8988T (cell line): ENCODE data around the gene ETFDH.
A peak's percentile ranks its signal among the peaks of the same experiment; 100 is the strongest.
"Not testable (repeated sequence)": the region's sequence is repeated elsewhere in the genome, so short reads cannot be mapped to it uniquely, and the experiment has no call there.

ENCODE experiments used
- DNase-seq: peaks from one replicate; pipeline ENCODE4 v3.0.0; 2011

The ETFDH gene

DNA sequence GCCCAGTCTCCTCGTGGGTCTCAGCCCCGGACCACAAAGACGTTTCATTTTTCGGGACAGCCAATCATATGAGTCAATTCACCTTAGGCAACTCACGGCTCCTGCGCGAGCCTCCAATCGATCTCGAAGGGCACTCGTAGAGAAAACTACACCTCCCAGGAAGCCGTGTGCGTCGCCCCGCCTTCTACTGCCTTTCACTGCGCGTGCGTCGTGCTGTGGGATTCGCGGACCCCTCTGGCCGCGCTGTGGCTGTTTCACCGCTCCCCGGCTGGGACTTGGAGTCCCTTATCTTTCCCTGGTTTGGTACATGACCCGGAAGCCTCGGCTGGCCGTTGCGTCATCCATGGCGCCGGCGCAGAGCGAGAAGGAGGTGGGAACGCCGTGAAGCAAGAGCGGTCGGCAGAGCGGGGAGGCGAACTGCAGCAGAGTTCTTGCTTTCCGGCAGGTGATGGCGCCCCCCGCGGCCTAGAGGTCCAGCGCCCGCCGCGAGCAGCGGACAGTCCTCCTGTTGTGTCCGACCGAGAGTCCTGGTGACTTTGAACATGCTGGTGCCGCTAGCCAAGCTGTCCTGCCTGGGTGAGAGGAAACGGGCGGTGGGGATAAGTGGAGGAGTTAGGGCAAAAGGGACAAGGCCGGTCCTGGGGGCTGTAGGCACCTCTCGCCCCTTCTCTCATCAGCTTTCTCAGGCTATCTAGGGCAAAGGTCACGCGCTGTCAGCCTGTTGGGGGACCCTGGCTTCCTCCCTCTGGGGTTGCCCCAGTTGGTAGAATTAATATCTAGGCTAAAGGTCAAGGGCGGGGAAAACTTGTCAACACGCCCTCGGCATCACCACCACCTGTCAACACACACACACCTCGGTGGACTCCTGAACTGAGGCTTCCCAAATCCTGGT, at the start of gene ETFDH:
ETFDH (plus strand) TSS at position 382 of the 892 bp plus-strand sequence; CDS start at position 543, 161 bp downstream.
- peak; percentile 65 for DNase-seq

DNA sequence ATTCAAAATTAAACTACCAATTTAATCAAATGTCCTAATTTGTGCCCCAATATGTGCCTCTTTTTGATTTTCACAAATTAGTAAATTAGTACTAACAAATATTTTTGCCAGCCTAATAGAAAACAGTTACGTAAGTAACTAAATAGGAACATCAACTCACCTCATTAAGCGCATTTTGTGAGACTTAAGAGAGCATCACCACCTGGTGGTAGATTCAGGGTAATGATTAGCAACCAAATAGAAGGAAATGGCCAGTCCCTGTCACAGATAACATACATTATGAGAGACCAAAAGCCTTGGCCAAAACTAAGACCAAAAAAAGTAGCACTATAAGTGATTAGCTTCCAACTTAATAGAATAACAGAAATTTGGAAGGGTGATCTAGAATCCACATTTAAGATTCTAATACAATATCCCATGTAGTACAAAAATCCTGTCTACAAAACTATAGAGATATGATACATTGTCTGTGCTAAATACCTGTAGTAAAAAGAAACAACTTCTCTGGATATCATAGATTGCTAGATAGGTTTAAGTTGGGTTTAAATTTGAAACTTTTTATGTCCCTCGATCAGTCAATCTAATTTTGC, 47.1 kb upstream of the ETFDH start:
- no peak for DNase-seq

DNA sequence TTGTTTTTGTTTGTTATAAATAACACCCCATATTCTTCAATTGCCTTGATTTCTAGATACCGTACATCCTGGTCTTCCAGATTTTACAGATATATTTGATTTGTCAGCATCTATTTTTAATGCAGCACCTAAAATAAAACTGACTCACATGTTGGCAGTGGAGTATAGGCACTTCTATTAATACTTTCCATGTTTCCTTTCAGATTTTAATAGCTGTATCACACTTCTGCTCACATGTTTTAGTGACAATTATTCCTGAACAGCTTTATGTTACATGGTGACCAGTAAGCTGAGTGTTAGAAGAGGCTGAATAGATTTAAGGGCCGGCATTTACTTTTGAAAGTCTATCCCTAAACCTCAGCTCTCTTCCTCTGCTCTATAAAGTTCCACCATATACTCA, 46.6 kb upstream of the ETFDH start:
- DNase-seq = no peak

DNA sequence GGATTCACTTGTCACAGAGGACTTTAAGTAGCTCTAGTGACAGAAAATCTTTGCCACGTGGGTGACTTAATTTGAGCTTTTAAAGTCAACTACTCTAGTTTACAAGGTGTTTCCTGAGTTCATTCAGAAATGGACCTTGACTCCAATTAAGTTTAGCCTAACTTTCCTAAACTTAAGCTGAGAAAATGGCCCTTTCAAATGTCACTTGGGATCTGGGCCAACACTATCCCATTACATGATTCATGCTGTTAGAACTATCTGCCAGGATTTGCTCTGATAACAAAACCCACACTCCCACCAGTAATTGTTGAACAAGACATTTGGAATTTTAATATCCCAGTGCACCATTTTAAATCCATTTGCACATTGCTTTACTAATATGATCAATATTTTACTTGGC, 41.2 kb upstream of the ETFDH start:
- DNase-seq = no peak

DNA sequence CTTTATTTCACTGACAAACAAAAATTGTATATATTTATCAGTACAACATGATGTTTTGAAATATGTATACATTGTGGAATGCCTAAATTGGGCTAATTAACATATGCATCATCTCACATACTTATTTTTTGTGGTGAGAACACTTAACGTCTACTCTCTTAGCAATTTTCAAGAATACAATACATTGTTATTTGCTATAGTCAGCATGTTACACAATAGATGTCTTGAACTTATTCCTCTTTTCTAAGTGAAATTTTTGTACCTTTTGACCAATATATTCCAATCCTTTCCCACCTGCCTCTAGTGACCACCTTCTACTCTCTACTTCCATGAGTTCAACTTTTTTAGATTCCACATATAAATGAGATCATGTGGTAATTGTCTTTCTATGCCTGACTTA, 35.5 kb upstream of the ETFDH start:
- DNase-seq = no peak

DNA sequence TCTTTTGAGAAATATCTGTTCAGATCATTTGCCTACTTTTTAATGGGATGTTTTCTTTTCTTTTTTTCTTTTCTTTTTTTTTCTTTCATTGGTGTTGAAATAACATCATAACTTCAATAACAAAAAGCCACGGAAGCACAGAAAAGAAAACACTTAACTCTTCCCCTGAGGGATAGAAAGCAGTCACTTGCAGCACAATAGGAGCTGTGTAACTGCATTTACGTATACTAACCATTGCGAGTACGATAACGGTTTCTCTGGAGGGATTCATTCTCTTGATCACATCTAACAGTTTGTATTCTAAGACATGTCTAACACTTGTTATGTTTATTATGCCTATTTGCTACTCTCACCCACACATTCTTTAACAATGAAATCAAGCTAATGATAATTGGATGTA, 27.7 kb upstream of the ETFDH start:
- DNase-seq = no peak

DNA sequence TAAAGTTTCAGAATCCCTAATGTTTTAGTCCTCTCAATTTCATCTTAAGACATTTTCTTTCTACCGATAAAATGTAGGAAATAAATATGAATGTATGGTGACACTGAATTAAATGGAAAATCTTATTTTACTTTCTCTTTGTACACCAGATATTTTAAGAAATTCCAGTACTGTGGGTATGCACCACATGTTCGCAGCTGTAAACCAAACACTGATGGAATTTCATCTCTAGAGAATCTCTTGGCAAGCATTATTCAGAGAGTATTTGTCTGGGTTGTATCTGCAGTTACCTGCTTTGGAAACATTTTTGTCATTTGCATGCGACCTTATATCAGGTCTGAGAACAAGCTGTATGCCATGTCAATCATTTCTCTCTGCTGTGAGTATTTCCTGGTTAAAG, 27.3 kb upstream of the ETFDH start:
- no peak for DNase-seq

DNA sequence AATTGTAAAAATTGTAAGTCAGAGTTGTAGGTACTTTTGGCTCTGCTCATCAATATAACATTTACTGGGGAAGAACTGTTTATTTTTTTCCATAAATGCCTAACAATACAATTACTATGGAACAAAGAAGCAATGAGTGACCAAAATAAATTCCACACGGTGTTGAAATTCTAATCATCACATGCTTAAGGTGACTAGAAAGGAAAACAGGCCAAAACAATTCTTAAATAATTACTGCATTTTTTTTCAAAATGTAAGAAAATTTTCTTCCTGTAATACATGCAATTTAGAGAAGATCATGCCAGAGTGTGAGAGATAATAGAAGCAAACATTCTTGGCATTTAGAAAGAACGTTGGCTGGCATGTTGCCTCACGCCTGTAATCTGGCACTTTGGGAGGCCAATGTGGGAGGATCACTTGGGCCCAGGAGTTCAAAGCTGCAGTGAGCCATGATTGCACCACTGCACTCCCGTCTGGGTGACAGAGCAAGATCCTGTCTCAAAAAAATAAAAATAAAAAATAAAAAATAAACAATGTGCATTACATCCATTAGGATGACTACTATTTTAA, 22.9 kb upstream of the ETFDH start:
- no peak for DNase-seq

DNA sequence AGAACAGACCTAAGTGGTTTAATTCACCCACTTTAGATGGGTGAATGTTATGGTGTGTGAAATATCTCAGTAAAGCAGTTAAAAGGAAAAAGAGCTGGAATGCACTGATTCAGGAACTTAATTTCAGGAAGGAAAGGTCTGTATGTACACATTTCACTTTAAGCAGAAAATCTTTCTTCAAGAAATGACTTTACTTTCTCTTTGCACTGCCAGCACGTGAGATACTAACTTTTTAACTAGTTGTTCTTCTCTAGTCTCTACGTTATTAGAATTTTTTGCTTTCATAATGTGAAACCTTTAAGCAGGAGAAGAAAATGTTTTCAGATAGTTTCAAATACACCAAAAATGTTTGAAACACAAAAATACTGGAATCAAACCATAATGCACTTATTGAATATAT, 19.2 kb upstream of the ETFDH start:
- DNase-seq = no peak

DNA sequence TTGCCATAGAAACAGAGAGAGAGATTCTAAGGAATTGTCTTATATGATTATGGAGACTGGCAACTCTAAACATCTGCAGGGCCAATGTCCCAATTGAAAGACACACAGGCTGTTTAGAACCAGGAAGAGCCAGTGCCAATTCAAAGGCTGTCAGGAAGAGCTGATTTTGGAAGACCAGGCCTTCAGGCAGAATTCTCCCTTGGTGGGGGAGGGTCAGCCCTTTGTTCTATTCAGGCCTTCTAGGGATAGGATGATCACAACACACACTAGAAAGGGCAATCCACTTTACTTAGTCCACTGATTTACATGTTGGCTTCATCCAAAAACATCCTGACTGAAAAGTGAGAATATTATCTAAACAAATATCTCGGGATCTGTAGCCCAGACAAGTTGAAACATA, 15.7 kb upstream of the ETFDH start:
- DNase-seq = no peak

DNA sequence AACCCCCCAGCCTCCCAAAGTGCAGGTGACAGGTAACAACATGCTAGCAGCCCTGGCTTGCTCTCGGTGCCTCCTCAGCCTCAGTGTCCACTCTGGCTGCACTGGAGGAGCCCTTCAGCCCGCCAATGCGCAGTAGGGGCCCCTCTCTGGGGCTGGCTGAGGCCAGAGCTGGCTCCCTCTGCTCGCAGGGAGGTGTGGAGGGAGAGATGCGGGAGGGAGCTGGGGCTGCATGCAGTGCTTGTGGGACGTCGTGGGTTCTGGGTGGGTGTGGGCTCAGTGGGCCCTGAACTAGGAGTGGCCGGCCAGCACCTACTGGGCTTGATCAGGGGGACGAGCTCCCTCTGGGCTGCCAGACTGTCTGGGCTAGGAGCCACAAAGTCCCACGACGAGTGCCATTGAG, 14.8 kb upstream of the ETFDH start:
- DNase-seq = no peak

DNA sequence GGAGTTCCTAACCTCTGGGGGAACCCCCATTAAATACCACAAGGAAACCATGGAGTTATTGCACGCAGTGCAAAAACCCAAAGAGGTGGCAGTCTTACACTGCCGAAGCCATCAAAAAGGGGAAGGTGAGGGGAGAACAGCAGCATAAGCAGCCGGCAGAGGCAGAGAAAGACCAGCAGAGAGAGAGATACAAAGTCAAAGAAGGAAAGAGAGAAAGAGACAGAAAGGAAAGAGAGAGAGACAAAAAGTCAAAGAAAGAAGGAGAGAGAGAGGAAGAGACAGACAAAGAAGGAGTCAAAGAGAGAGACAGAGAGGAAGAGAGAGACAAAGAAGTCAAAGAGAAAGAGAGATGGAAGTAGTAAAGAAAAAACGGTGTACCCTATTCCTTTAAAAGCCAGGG, 8.8 kb upstream of the ETFDH start:
- not testable (repeated sequence) for DNase-seq

DNA sequence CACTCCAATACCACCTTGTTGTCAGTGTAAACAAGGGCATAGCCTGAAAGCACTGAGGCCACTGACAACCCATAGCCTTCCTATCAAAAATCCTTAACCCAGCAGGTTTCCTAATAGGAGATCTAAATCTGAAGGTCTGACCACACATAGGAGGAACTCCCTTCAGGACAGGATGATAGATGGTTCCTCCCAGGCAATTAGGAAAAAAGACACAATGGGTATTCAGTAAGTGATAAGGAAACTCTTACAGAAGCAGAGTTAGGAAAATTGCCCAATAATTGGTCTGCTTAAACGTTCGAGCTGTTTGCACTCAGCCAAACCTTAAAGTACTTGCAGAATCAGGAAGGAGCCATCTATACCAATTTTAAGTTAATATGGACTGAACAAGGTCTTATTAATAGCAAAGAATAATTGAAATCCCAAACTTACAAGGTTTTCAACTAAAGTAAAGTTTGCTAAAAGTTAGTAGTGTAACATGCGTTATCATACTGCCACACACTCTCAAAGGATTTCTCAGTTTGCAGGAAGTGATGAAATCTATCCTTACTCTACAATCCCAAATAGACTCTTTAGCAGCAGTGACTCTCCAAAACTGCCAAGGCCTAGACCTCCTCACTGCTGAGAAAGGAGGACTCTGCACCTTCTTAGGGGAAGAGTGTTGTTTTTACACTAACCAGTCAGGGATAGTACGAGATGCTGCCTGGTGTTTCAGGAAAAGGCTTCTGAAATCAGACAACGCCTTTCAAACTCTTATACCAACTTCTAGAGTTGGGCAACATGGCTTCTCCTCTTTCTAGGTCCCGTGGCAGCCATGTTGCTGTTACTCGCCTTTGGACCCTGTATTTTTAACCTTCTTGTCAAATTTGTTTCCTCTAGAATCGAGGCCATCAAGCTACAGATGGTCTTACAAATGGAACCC, 8.1 kb upstream of the ETFDH start:
- DNase-seq = not testable (repeated sequence)

DNA sequence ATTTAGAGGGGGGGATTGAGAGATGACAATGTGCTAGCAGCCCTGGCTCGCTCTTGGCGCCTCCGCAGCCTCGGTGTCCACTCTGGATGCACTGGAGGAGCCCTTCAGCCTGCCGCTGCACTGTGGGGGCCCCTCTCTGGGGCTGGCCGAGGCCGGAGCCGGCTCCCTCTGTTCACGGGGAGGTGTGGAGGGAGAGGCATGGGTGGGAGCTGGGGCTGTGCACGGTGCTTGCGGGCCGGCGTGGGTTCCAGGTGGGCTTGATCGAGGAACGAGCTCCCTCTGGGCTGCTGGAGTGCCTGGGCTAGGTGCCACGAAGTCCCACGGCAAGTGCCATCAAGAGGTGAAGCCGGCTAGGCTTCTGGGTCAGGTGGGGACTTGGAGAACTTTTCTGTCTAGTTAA, 7.3 kb upstream of the ETFDH start:
- no peak for DNase-seq

DNA sequence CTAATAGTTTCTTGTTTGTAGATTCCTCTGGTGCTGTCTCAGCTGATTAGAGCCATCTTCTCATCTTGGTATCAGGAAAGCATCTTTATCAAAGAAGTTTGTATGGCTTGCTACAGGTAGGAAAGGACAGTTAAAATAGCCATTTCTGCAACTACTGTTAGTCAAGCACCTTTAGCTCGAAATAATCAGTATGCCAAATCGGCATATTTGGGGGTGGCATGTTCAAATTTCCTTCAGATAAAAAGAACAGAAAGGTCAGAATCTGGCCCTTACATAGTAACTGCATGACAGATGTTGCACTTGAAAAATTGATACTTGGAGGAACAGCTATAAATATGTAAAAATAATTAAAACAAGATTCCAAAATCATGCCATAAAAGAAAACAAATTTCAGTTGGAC, 5.2 kb upstream of the ETFDH start:
- no peak for DNase-seq

DNA sequence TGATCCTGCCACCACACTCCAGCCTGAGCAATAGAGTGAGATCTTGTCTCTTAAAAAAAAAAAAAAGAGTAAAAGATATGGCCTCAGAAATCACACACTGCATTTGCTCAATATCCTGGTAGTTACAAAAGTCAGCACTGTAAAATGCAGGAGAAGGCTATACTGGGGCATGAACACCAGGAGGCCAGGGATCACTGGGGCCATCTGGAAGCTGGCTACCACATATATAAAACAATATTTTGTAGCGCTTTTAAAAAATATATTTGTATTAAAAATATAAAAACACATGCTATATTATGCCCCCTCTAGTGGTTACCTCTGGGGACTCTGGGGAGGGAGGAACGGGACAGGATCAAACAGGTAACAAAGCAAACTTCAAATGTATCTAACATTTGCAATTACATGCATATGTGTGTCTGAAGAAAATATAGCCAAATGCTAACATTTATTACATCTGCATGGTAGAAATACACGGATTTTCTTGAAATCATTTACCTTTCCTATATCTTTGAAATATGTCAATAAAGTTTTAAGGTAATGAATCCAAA, 4.4 kb upstream of the ETFDH start:
- no peak for DNase-seq

DNA sequence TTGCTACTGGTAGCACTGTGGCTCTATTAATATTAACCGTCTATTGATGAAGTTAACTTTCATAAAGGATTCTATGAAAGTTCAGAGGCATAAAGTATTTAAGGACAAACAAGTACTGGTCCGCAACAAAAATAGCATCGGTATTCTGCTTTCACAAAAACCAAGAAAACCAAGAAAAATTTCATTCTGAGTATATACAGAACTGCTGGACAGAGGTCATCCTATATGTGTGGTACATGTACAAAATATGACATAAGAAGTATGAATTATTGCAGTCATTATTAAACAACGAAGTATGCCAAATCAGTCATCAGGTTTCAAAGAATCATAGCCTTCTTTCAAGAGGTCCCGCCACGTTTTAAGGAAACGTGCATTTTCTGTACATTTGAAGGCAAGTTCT, 2.8 kb upstream of the ETFDH start:
- no peak for DNase-seq

DNA sequence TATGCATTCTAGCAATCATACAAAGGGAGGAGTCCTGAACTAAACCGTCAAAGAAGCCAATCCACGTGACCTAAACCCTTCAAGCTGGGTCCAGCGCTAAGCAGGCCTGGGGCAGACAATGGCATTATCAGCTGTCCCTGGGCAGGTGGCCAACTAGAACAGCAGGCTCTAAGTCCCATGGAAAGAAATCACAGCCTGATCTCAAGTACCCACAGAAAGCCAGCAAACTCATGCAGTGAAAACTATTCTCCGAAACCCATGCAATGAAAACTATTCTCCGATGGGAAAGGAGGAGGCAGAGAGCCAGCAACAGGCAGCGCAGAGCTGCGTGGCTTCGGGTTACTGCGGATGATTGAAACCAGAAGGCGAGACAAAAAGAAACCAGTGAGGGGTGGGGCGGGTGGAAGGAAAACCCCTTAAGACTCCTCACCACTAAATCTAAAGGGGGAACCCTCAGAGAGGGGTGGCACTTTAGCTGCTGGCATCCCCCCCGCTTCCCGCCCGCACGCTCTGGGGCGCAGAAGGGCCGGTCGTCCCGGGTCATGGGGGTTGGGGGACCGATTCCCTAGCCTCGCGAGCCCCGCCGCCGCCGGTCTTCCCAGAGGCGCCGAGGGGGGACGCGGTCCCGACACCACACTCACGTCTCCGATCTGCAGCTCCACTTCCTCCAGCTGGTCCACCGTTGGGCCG, 976 bp upstream of the ETFDH start:
- no peak for DNase-seq

DNA sequence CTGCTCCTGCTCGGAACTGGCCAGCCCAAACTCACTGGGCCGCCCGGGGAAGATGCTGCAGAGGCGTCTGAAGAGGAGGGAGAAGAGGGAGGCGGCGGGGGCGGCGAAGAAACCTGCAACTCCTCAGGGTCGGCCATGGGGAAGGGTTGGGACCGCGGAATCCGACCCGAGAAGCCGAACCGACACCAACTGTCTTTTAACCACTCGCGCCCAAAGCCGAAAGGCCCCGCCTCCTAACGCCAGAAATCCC, 506 bp upstream of the ETFDH start, which contains the start of gene C4orf46:
C4orf46 (minus strand) TSS at position 223 of the 250 bp plus-strand sequence; CDS start at position 137, 86 bp downstream.
- no peak for DNase-seq

DNA sequence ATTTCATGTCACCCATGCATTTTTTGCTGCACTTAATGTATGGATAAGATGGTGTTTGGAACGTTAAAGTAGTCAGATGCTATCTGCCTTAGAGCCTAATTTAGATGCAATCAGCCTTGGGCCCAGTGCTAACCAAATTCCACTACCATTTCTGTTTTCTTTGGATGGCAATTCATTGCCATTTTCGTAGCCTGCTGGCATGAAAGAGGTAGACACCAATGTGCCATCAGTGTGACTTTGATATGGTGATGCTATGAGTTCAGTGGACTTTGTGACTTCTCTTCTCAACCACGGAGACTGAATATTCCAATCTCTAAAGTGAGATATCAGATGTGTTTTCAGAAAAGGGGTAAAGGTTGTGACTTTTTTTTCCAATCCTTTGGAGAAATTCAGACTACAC, 1.5 kb downstream of the ETFDH start:
- DNase-seq = no peak

DNA sequence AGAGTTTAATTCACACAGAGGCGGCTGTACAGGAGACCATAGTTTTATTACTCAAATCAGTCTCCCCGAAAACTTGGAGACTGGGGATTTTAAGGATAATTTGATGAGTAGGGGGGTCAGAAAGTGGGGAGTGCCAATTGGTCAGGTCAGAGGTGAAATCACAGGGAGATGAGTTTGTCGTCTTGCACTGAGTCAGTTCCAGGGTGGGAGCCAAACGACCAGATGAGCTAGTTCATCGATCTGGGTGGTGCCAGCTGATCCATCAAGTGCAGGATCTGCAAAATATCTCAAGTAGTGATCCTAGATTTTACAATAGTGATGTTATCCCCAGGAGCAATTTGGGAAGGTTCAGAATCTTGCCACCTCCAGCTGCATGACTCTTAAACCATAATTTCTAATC, 4.0 kb downstream of the ETFDH start:
- no peak for DNase-seq

DNA sequence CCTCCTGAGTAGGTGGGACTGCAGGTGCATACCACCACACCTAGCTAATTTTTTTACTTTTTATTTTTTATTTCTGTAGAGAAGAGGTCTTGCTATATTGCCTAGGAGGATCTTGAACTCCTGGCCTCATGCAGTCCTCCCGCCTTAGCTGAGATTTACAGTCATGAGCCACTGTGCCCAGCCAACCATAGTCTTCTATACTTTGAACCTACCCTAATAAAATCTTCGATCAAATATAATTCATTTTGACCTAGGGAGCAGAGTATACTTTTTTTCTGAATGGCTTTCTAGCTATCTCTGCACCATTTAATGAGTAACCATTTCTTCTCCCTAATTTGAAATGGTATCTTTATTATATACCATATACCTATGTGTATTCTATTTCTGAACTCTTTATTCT, 6.7 kb downstream of the ETFDH start:
- no peak for DNase-seq
